Measurements from ENCODE around the gene ZNF692.
A peak's percentile ranks its signal among the peaks of the same experiment; 100 is the strongest.

Gene ZNF692

DNA sequence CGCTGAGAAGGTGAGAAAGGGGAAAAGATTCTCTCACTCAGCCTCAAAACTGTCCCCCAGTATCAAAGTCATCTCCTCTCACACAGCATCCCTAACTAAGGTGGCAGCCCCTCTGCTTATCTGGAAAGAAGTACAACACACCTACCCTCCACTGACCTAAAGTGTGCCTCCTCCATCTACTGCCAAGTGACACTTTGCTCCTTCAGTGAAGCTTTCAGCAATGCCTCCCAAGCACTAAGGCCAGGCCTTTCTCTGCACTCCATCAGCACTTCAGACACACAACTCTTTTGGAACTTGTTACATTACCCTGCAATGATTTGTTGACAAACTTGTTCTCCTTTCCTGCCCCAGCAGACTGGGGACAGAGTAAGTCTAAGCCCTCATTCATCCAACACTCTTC is 34.6 kb downstream of the ZNF692 start:
- no peak for DNase-seq

DNA sequence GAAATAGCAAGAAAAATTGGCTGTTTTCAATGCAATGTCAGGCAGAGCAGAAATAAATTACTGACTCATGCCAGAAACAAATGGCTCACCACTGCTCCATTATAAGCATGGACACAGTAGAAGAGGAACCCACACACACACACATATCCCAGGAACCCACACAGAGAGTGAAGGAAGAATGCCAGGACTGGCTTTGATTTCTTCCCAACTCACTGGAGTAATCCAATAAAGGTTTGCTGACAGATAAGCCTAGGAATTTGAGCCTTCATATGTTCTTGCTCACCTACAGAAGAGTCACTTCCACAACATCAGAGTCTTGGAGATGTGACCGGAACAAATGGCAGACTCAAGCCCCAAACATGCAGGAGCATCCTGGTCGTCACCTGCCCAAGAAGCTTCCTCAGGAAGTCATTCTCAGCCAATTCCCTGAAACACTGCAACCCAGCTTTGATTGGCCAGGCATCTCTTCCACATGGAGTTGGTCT is 35.3 kb downstream of the ZNF692 start:
- peak; percentile 51 for DNase-seq

DNA sequence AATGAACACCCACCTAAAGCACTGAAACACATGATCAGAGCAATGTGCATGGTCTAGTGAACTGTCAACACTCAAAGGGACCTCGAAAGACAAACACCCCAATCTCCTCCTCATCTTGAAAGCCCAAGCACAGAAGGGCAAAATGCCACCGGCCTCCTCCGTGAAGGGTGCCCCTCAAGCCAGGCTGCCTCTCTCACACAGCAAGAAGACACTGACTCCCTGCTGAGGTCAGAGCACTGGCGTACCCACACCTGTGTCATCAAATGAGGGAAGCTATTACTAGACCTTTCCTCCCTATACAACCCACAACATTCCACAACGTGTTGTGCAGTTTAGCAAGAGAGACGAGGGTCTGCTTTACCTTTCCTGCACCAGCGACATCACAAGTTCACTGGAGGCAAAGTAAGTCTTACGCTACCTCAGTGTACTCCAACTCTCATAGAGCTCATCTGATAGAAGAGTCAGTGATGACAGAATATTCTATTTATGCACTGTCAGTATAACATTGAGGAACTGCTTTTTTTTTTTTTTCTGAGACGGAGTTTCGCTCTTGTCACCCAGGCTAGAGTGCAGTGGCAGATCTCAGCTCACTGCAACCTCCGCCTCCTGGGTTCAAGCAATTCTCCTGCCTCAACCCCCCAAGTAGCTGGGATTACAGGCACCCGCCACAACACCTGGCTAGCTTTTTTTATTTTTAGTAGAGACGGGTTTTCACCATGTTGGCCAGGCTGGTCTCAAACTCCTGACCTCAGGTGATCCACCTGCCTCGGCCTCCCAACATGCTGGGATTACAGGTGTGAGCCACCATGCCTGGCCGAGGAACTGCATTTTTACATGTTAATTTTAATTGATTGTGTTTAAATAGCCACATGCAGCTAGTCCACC is 36.5 kb downstream of the ZNF692 start:
- peak; percentile 90 for DNase-seq

DNA sequence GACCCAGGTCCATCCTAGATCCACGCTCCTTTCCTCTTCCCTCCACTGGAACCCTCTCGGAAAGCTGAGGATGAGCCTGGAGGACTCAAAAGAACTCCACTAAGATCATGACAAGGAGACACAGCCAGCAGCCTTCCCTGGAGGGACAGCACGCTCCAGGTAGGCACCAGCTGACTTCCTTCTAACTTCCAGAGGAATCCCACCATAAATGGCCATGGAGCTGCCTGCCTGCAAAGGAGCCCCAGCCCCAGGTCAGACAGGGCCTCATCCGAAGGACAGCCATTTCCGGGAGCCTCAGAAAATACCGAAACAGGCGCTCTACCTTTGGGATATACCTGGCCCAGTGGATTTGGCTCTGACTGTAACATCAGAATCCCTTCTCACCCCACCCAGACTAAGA is 37.2 kb downstream of the ZNF692 start:
- no peak for DNase-seq

DNA sequence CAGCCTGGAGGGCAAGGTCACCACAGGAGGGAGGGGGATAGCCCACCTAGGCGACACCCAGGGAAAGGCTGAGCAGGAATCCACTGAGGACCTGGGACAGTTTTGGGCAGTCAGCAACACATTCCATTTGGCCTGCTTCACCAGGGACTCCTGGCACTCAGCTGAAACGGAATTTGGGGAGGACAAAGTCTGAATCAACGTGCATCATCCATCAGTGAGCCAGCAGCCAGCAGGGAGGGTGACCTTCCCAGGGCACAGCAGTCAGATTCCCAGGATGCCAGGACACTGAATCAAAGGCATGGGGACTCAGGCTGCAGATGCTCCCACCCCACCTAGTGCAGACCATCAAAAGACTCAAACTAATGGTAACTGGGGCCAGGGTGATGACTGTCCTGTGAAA is 37.8 kb downstream of the ZNF692 start:
- DNase-seq, result no peak

DNA sequence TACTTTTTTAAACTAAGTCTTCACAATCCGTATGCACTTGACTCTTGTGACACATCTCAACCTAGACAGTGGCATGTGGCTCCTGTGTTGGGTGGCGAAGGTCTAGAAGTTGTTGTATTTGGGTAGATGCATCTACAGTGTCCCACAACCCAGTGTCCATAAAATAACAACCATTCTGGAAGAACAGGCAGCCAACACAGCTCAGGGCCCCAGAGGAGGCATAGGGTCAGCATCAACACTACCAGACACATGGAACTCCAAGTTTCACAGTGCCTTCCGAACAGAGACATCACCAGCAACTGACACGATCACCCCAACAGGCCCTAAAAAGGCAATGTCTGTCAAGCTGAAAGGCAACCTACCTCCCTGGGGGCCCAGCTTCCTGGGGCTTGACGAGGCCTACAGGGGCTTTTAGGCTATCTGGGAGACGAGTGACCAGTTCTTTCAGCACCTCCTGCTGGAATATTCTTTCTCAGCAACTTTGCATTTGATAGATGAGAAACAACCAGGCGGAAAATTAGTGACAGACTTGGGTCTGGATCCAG is 38.8 kb downstream of the ZNF692 start:
- DNase-seq, result no peak

DNA sequence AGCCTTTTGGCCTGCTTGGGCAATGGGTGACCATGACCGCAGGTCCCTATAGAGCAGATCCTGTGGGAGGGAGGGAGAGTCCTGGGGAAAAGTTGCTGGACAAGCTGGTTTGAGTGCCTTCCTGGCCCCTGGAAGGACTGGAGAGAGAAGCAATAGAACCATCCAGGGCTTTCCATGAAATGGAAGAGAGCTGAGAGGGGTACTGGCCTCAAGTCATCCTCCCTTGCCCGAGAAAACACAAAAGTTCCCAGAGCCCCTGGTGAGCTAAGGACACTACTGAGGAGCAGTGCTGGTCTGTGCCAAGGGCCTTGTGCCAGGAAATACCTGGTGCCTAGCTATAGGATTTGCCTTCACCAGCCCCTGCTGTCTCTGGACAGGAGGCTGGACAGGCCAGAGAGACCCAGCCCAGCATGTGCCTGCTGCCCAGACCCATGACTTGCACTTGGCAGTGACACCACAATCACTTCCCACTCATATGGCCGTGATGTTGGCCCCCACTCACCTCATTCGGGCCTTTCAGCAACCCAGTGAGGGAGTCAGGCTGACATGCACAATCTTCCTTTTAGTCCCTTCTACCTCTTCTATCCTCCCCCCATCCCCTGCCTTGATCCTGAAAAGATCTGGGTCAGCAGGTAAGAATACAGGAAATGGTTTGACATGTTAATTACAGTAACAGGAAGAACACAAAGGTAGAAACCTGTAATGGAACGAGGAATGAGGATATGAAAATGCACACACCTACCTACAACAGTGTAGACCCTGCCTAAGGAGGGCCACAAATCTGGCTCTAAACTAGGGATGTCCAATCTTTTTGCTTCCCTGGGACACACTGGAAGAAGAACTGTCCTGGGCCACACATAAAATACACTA is 40.1 kb downstream of the ZNF692 start:
- no peak for DNase-seq

DNA sequence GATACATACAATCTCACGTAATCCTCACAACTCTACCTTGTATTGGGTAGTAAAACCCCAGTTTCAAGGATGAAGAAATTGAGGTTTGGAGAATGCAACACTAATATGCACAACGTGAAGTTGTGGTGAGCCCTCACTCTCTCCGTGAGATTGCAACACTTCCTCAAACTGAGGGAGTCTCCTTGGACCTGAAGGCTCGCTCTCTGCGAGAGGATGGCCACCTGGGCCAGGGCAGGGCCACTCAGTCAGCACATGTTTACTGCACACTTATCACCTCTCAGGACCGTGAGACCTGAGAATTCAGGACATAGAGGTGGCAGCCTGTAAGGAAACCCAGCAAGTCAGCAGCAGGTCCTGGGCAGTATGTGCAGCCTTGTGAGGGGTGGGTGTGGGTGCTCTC is 41.8 kb downstream of the ZNF692 start:
- DNase-seq, result peak; percentile 68

DNA sequence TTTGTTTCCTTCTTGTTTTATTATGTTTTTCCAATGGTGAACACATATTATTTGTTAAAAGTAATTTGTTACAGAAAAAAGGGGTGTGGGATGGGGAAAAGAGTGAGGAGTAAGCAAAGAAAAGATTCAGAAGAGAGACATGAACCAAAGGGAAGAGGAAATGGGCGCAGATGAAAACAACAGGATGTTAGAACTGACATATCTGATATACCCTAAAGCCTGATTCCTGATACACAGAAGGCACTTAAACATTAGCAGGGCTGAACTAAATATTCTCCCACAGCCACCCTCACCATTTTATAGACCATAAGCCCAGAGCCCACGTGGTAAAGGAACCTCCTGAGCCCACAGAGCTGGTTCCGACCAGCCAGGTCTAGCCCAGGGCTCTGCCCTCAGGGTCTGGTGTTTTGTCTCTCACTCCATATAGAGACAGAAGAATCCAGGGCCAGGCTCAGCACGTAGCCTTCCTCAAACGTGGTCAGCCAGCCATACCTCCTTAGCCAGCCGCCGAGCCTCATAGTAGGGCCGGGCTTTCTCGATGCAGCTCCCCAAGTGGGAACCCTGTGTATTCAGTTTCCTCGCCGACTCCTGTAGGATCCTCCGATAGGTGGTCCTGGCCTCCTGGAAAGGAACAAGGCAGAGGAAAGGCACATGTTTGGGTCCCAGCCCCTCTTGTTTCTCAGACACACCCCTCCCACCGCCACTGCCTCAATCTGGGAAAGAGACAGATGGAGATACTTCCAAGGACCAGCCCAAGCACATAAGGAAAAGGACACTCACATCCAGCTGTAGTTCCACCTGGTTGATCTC is 42.6 kb downstream of the ZNF692 start:
- no peak for DNase-seq

DNA sequence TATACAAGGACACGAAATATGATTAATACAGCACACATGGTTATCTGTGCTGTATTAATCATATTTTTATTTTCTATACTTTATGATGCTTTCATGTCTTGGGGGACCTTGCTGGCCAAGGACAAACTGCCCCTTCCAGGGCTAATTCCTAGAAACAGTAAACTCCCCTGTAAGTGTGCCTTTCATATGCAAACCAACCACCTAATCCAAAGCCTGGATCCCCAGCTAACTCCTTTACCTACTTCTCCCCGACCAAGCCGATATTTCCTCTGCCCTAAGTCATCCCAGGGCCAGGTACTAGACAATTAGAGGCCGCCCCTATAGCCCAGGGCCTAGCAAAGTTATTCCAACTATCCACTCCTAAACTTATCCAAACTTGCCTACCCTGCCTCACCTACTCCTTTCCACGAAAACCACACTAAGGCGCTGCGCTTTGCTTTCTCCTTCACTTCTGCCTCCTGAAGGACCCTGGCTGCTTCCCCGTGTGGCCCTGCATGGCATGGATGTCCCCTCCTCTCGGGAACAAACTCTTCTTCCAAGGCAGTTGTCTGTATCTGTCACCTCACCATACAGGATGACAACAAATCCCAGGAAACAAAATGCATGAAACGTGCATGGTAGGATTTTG is 43.4 kb downstream of the ZNF692 start:
- DNase-seq, result no peak

DNA sequence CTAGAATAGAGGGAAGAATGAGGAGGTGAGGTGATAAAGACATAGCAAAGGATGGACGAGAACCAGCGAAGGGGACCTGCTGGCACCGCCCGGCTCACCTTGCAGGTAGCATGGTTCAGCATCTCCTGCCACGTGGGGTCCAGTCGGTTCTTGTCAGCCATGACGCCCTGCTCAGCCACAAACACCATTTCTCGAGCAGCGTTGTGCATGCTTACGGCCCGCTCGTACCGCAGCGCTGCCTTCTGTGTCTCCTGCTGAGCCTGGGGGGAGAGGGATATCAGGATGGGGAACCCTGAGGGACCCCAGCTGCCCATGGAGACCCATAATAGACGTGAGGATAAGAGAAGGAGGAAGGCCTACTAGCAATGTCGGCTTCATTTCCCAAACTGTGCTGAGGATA is 44.5 kb downstream of the ZNF692 start:
- no peak for DNase-seq

DNA sequence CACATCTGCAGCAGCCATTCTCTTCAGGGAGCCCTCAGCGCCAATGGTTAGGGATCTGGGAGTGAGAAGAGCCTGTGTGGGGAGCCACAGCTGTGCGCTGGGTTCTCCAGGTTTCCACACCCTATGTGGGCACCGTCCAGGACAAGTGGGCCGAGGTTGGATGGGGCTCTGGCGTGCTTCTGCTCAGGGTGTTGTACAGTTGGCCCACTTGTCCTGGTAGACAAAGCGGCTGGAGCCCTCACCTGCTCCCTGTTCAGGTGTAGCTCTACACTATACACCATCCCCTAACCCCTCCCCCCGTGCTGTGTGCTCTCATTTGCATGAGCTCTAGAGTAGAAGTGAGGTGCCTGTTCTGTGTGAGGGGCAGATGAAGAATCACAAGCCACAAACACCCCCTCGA is 45.3 kb downstream of the ZNF692 start:
- DNase-seq, result no peak

DNA sequence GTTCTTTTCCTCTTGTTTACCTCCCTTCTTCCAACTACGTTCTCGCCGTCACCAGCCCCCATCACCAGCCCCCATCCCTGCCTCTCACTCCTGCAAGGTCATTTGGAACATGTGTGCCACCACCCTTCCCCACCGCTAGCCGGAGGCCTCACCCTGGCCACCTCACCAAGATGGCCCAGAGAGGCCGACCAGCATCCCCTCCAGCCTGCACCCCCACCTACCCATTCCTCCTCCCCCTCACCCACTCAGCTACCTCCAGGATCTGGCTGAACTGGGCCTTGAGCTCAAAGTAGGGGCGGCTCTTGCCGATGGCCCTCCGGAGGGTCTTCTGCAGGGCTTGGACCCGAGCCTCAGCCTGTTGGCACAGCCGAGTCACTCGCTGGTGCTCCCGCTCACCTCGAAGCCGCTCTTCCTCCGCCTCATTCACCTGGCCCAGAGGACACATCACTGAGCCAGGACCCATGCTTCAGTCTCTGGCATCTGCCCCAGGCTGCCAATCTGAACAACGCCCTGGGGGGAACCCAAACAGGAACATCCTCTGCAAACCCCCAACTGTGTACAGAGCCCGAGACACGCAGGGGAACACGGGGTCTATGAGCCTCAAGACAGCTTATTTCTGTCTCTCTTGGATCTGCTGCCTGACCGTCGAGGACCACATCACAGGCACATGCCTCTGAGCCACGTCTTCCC is 46.0 kb downstream of the ZNF692 start:
- DNase-seq, result no peak

DNA sequence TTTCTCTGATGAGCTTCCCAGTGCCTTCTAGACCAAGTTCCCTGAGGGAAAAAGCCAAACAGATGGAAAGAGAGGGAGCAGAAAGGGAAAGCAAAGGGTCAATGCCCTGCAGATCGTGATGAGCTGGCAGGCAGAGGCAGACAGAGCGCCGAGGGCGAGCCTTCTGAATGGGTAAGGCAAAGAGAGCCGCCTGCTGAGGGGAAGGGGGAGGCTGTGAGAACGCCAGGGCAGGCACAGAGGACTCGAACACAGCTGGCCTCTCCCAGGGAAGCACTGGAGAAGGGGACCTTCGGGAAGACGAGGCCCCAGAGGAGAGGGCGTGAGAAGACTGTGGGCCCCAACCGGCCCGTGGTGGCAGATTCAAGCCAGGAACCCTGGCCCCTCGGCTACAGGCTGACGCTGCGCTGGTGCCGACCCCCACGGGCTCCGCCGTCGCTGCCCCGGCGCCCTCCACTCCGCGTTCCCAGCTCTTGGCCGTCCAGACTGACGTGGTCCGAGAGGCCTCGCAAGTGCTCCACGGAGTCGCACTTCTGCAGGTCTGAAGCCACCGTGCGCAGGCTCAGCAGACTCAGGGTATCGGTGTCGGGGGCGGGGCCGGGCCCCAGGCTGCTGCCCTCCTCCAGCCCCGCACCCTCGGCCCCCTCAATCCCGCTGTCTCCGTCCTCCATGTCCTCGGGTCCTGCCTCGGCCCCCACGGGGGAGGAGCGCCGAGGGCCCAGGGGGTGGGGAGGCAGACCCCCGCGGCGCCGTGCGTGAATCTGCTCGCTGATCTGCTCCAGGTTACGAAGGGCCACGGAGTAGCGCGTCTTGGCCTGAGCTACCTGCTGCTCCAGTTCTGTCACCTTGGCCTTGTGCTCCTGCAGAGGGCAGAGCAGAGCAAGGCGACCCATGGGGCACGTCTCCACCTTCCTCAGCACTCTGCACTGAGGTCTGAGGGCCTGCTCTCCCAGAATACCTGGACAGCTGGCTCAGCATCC is 47.1 kb downstream of the ZNF692 start:
- no peak for DNase-seq

DNA sequence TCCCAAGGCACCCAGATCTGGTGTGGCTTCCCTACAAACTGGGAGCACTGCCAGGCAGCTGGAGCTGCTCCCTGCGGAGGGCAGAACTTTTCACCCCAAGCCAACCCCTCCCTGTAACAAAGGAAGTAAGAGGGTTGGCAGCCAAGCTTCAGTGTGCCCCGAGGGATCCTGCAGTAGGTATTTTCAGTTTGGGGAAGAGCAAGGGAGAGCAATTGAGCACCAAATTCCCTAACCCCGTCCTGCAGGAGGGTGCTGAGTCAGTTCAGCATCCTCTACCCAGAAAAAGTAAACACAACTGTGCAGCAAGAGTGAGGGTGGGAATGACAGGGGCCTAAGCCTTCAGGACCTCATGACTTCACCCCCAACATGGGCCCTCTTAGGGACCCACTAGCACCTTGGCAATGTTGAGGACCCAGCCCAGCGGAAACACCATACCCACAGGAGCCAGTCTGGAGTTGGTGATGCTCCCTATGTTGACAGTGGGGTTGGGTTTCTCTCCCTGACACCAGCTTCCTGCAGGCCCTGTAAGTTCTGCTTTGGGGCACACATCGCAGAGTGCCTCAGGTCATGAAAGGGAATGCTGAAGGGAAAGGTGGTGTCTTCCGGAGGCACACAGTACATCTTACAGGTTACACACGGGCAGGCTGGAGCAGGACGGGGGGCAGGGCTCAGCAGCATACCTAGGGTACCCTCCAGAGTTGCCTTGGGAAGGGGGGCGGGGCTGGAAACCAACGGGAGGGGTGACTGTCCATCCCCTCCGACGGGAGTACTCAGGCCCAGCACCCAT is 48.0 kb downstream of the ZNF692 start:
- no peak for DNase-seq

DNA sequence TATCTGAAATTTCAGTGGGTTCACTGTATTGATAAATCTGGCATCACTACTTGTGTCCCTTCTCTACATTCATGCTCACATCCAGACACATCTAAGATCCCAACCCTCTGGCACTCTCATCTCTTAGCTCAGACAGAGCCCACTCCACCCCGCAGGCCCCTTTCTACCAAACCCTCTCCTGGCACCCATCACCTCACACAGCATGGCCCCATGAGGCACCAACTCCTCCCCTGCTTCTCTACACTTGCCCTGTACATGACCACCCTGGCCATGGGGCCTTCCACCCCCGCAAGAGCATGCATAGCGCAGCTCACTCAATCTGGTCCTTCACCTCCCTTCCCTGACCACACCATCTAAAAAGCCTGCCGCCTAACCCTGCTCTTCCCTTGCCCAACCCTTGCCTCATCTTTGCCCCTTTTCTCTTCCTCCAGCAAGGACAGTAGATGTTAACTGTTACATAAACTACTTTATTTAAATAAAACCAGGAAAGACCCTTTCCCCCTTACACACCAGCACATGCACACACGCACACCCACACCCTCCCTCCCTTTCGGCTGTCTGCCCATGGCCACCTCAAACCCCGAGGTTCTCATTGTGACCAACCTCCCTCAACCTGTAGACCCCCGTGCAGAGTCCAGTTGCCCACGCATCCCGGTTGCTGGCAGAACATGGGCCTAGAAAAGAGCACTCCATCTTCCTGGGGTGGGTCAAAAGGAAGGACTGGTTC is 48.7 kb downstream of the ZNF692 start:
- no peak for DNase-seq

DNA sequence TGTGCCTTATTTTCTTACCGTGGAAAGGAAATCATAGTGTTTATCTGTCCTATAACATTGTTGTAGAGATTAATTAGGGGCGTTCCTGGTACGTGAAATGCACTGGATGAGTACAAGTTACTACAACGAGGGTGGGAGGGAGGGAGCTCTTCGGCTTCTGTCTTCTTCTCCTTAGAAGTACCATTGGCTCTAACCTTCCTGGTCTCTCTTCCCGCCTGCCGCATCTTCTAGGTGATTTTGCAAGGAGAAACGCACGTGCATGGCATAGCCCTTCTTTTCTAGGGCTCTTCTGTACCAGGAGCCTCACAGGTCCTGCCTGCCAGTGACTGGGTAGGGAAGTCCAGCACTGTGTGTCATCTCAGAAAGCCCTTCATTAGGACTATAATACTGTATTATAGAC is 50.0 kb downstream of the ZNF692 start:
- no peak for DNase-seq

DNA sequence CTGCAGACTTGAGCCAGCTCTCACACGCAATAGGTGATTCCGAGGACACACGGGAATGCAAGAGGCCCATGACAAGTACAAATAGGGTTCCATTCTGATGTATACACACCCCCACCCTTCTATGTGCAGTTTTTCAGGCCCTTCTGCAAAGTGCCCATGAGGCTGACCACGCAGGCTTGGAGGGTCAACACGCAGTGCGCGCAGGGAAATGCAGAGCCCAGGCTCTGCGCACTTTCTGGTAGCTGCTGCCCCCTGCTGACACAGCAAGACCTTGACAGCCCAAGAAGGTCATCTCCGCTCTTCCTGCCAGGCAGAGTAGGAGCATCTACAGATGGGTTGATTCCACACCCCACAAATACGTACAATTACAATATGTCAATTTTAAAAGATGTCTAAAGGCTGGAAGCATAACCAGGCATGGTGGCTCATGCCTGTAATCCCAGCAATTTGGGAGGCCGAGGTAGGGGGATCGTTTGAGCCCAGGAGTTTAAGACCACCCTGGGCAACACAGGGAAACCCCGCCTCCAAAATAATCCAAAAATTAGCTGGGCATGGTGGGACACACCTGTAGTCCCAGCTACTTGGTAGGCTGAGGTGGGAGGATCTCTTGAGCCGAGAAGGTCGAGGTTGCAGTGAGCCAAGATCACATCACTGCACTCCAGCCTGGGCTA is 51.7 kb downstream of the ZNF692 start:
- DNase-seq, result peak; percentile 65
